GM18909 (cell line): Measurements from ENCODE around the gene SFTPB.
"Not testable (repeated sequence)": the region's sequence is repeated elsewhere in the genome, so short reads cannot be mapped to it uniquely, and the experiment has no call there.

Source experiments
- ATAC-seq: cut with Tn5 transposase; IDR thresholded peaks from one replicate; pipeline ENCODE4 v1.9.1; 2021; ENCODE audit warnings: mild to moderate bottlenecking; ENCODE audit not compliant: unreplicated experiment, poor library complexity

SFTPB gene

GRCh38 chr2:85621338-85621737, 46.7 kb downstream of the SFTPB start:
- no peak for ATAC-seq

GRCh38 chr2:85619617-85620016, 48.4 kb downstream of the SFTPB start:
- ATAC-seq, result no peak

GRCh38 chr2:85617723-85618122, 50.3 kb downstream of the SFTPB start:
- not testable (repeated sequence) for ATAC-seq

- no peak for ATAC-seq
These were observed 52.6 kb downstream of the SFTPB start for GRCh38 chr2:85615413-85615728.

- not testable (repeated sequence) for ATAC-seq
These were observed 53.2 kb downstream of the SFTPB start for GRCh38 chr2:85614757-85615156.

GRCh38 chr2:85613717-85614515, 54.1 kb downstream of the SFTPB start:
- ATAC-seq, result no peak

GRCh38 chr2:85611705-85612587, 56.1 kb downstream of the SFTPB start, which contains the start of gene C2orf68:
TSS of gene C2orf68 (minus strand) at chr2:85612066. CDS start at chr2:85611984, 82 bp downstream.
- ATAC-seq, result peak; percentile 82

- ATAC-seq, result peak; percentile 20
These were observed 56.7 kb downstream of the SFTPB start for GRCh38 chr2:85611217-85611704.
